GM23338 (cell line): ENCODE data around the gene KRT7.

Experiments
- CREB1 ChIP-seq: fragments of 250-450 bp; sonication (Bioruptor Pico); IDR thresholded peaks from 2 replicates; pipeline ENCODE4 v1.5.0; 2020; ENCODE audit warnings: low read depth, mild to moderate bottlenecking, moderate library complexity
- CTCF ChIP-seq, 2 experiments: fragments of 200-600 bp in 1 of 2; sonication (generic) in 1 of 2; conservative IDR thresholded peaks; 2 replicates each; pipeline versions ENCODE4 v1.5.1 to v1.6.1; 2016 to 2017; ENCODE audit warnings: antibody characterized with exemption in 2 of 2, low read depth in 2 of 2, mild to moderate bottlenecking in 2 of 2, moderate library complexity in 1 of 2
- ETS1 ChIP-seq: IDR thresholded peaks from 2 replicates; pipeline ENCODE4 v1.6.1; 2016; ENCODE audit warnings: antibody characterized with exemption
- EZH2 ChIP-seq: fragments of 200-600 bp; sonication (generic); IDR thresholded peaks from one replicate; pipeline ENCODE4 v1.8.0; 2017; ENCODE audit warnings: antibody characterized with exemption, mild to moderate bottlenecking, low read depth; ENCODE audit not compliant: unreplicated experiment
- EZH2phosphoT487 ChIP-seq: fragments of 200-600 bp; sonication (generic); IDR thresholded peaks from one replicate; pipeline ENCODE4 v1.8.1; 2018; ENCODE audit warnings: antibody characterized with exemption; ENCODE audit not compliant: unreplicated experiment
- JUNB ChIP-seq: IDR thresholded peaks from one replicate; pipeline ENCODE4 v1.6.1; 2016; ENCODE audit warnings: antibody characterized with exemption; ENCODE audit not compliant: unreplicated experiment
- NANOG ChIP-seq: IDR thresholded peaks from 2 replicates; pipeline ENCODE4 v1.6.1; 2016; ENCODE audit warnings: antibody characterized with exemption, borderline replicate concordance
- POLR2AphosphoS5 ChIP-seq: IDR thresholded peaks from 2 replicates; pipeline ENCODE4 v1.6.1; 2016; ENCODE audit warnings: antibody characterized with exemption, low read depth
- REST ChIP-seq: IDR thresholded peaks from one replicate; pipeline ENCODE4 v1.6.1; 2018; ENCODE audit warnings: antibody characterized with exemption; ENCODE audit not compliant: unreplicated experiment
- STAT1 ChIP-seq: IDR thresholded peaks from one replicate; pipeline ENCODE4 v1.6.1; 2016; ENCODE audit warnings: antibody characterized with exemption; ENCODE audit not compliant: unreplicated experiment
- ZNF114 ChIP-seq: fragments of 250-450 bp; sonication (Bioruptor Pico); IDR thresholded peaks from 2 replicates; pipeline ENCODE4 v1.5.0; 2020; ENCODE audit warnings: mild to moderate bottlenecking, moderate library complexity
- ZNF331 ChIP-seq: fragments of 250-450 bp; sonication (Bioruptor Pico); IDR thresholded peaks from 2 replicates; pipeline ENCODE4 v1.5.0; 2020; ENCODE audit warnings: low read depth, mild to moderate bottlenecking, moderate library complexity
- TF ChIP-seq, protein P1 (sequence below): fragments of 250-450 bp; sonication (Bioruptor Pico); IDR thresholded peaks from 2 replicates; pipeline ENCODE4 v1.5.0; 2020; ENCODE audit warnings: mild to moderate bottlenecking, moderate library complexity

DNA sequence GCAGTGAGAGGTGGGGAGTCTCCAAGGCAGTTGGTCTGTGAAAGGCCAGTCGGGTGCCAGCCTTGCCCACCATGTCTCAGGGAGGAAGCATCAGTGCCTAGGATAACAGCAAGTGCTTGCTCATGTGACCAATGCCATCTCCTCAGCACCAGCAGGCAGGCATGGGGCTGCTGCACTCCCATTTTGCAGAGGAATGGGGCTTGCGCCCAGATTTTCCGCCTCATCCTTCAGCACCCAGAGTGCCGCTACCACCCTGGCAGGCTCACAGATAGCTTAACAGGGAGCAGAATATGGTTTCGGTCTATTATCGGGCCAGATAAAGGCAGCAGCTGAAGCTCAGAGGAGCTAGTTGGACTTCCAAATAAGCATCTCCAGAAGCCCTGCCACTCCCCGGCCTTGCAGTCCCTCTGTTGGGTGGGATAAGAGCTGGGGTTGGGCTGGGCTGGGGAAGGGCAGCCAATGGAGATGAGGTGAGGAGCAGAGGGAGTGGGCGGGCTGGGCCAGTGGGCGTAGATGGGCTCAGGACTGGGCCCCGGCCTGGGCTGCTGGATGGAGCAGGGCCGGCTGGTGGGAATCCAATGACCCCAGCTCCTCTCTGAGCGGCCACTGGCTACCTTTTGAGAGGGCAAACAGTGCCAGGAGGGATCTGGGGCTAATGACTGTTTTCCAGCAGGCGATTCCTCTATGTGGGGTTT is 32.8 kb upstream of the KRT7 start:
- TF ChIP-seq CTCF (conservative IDR thresholded peaks at IDR 0.05; ENCODE audit: low read depth in 2 of 2) (no peak), POLR2AphosphoS5 (no peak), REST (no peak), EZH2phosphoT487 (no peak), EZH2 (no peak), ZNF331 (CRISPR knock-in tag) (no peak), ETS1 (no peak), JUNB (no peak), NANOG (no peak), STAT1 (no peak), CREB1 (CRISPR knock-in tag) (no peak), ZNF114 (CRISPR knock-in tag) (no peak)
- TF ChIP-seq, protein P1, sequence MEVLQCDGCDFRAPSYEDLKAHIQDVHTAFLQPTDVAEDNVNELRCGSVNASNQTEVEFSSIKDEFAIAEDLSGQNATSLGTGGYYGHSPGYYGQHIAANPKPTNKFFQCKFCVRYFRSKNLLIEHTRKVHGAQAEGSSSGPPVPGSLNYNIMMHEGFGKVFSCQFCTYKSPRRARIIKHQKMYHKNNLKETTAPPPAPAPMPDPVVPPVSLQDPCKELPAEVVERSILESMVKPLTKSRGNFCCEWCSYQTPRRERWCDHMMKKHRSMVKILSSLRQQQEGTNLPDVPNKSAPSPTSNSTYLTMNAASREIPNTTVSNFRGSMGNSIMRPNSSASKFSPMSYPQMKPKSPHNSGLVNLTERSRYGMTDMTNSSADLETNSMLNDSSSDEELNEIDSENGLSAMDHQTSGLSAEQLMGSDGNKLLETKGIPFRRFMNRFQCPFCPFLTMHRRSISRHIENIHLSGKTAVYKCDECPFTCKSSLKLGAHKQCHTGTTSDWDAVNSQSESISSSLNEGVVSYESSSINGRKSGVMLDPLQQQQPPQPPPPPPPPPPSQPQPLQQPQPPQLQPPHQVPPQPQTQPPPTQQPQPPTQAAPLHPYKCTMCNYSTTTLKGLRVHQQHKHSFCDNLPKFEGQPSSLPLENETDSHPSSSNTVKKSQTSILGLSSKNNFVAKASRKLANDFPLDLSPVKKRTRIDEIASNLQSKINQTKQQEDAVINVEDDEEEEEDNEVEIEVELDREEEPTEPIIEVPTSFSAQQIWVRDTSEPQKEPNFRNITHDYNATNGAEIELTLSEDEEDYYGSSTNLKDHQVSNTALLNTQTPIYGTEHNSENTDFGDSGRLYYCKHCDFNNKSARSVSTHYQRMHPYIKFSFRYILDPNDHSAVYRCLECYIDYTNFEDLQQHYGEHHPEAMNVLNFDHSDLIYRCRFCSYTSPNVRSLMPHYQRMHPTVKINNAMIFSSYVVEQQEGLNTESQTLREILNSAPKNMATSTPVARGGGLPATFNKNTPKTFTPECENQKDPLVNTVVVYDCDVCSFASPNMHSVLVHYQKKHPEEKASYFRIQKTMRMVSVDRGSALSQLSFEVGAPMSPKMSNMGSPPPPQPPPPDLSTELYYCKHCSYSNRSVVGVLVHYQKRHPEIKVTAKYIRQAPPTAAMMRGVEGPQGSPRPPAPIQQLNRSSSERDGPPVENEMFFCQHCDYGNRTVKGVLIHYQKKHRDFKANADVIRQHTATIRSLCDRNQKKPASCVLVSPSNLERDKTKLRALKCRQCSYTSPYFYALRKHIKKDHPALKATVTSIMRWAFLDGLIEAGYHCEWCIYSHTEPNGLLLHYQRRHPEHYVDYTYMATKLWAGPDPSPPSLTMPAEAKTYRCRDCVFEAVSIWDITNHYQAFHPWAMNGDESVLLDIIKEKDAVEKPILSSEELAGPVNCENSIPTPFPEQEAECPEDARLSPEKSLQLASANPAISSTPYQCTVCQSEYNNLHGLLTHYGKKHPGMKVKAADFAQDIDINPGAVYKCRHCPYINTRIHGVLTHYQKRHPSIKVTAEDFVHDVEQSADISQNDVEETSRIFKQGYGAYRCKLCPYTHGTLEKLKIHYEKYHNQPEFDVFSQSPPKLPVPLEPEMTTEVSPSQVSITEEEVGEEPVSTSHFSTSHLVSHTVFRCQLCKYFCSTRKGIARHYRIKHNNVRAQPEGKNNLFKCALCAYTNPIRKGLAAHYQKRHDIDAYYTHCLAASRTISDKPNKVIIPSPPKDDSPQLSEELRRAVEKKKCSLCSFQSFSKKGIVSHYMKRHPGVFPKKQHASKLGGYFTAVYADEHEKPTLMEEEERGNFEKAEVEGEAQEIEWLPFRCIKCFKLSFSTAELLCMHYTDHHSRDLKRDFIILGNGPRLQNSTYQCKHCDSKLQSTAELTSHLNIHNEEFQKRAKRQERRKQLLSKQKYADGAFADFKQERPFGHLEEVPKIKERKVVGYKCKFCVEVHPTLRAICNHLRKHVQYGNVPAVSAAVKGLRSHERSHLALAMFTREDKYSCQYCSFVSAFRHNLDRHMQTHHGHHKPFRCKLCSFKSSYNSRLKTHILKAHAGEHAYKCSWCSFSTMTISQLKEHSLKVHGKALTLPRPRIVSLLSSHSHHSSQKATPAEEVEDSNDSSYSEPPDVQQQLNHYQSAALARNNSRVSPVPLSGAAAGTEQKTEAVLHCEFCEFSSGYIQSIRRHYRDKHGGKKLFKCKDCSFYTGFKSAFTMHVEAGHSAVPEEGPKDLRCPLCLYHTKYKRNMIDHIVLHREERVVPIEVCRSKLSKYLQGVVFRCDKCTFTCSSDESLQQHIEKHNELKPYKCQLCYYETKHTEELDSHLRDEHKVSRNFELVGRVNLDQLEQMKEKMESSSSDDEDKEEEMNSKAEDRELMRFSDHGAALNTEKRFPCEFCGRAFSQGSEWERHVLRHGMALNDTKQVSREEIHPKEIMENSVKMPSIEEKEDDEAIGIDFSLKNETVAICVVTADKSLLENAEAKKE (CRISPR knock-in tag) = no peak
